GM10266 (cell line): ENCODE results near the gene ADD2.
"Not testable (repeated sequence)": the region's sequence is repeated elsewhere in the genome, so short reads cannot be mapped to it uniquely, and the experiment has no call there.

Source experiments
- DNase-seq: peaks from one replicate; pipeline ENCODE4 v3.0.0; 2012; ENCODE audit errors: extremely low spot score
- TF ChIP-seq, protein P1 (sequence below): IDR thresholded peaks from 2 replicates; pipeline ENCODE4 v1.5.1; 2012; ENCODE audit warnings: mild to moderate bottlenecking, low read depth; ENCODE audit not compliant: control insufficient read depth, insufficient read depth; ENCODE audit errors: missing control alignments

ADD2 gene

DNA sequence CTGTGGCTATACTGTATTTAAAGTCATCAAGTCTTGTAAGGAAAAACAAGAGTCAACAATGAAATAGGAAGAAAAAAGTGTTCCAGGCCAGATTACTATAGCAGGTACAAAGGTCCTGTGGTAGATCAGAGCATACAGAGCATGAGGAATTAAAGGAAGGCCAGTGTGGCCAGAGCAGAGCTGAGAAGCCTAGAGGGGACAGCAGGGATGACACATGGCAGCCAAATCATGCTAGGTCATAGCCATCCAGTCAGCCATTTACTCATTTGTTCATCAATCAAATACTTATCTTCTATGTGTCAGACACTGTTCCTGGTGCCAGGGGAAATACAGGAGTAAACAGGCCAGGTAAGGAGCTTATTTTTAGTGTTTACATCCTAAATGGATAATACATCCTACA is 24.3 kb downstream of the ADD2 start:
- DNase-seq = no peak
- TF ChIP-seq, protein P1, sequence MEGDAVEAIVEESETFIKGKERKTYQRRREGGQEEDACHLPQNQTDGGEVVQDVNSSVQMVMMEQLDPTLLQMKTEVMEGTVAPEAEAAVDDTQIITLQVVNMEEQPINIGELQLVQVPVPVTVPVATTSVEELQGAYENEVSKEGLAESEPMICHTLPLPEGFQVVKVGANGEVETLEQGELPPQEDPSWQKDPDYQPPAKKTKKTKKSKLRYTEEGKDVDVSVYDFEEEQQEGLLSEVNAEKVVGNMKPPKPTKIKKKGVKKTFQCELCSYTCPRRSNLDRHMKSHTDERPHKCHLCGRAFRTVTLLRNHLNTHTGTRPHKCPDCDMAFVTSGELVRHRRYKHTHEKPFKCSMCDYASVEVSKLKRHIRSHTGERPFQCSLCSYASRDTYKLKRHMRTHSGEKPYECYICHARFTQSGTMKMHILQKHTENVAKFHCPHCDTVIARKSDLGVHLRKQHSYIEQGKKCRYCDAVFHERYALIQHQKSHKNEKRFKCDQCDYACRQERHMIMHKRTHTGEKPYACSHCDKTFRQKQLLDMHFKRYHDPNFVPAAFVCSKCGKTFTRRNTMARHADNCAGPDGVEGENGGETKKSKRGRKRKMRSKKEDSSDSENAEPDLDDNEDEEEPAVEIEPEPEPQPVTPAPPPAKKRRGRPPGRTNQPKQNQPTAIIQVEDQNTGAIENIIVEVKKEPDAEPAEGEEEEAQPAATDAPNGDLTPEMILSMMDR = no peak

DNA sequence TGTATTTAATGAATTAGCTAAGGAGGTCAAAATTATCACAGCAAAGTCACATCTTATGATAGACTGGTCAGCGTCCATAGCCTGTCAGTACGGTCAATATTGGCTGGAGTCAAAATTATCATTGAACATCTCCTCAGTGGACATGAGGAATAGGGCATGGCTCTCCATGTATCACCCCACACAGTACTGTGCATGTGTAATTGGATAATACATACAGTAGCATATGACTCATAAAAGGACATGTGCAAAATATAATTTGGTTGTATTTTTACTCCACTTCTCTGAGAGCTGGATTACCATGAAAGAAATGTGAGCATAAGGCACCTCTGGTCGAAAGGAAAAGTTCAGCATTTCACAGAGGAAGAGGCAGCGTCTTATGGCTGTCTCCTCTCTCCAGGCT is 24.9 kb downstream of the ADD2 start:
- TF ChIP-seq, protein P1 = no peak
- DNase-seq = no peak

DNA sequence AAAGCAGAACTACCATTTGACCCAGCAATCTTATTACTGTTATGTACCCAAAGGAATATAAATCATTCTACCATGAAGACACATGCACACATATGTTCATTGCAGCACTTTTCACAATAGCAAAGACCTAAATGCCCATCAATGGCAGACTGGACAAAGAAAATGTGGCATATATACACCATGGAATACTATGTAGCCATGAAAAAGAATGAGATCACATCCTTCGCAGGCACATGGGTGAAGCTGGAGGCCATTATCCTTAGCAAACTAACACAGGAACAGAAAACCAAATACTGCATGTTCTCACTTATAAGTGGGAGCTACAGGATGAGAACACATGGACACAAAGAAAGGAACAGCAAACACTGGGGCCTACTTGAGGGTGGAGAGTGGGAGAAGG is 28.5 kb downstream of the ADD2 start:
- DNase-seq = not testable (repeated sequence)

DNA sequence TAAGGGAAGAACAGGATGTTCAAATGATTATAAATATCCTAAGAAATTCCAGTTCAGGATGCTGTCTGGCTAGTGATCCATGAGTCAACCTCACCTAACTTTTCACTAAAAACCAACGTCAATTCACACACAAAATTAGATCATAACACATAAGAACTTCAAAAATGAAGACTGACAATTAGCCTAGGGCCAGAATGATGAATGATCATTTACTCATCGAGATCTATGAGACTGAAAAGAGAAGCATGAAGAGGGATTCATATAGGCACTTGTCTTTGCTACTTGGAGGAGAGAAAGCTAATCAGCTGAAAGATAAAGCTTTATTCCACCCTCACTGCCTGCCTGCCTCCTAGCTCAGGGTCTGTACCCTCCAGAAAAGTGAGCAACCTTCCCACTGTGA is 29.8 kb downstream of the ADD2 start:
- DNase-seq = no peak

DNA sequence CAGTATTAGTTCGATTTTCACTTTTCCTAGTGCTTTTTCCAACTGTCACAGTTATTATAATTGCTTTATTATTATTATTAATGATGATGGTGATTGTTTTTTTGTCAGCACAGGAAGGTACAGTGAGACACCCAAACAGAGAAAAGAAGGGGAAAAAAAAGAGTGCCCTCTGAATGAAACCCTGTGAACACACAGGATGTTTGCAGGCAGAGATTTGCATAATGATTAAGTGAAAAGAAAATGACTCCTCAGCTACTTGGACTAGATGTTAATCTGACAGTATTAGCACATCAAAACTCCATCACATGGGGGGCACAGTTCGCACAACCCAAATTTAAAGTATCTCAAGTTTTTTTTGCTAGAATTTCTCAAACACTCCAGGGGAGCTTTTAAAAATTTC is 32.9 kb downstream of the ADD2 start:
- DNase-seq = no peak
- TF ChIP-seq, protein P1 = no peak

More for the DNA sequence above, 29.8 kb downstream of the ADD2 start:
- TF ChIP-seq, protein P1 = no peak

DNA sequence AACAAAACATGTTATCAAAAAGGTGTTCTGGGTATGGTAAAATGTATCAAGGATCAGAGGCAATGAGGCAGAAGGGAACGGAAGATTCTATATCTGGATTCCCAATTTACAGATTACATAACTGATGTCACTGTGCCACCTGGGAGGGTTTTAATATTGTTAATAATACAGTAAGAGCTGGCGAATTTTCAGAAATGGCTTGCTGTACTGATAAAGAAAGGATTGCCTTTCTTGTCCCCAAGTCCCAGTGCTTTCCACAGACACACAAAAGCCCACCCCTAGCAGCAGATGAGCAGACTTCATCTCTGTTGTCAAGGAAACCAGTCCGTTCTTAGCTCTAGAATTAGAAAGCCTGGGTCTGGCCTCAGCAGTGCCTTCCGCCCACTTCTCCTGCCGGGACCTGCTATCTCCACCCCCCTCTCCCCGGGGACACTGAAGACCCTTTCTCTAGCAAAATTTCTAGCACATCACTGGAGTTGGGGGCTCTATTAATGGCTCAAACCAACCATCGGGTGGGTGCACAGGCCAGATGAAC is 34.3 kb downstream of the ADD2 start:
- TF ChIP-seq, protein P1 = no peak
- DNase-seq = no peak

DNA sequence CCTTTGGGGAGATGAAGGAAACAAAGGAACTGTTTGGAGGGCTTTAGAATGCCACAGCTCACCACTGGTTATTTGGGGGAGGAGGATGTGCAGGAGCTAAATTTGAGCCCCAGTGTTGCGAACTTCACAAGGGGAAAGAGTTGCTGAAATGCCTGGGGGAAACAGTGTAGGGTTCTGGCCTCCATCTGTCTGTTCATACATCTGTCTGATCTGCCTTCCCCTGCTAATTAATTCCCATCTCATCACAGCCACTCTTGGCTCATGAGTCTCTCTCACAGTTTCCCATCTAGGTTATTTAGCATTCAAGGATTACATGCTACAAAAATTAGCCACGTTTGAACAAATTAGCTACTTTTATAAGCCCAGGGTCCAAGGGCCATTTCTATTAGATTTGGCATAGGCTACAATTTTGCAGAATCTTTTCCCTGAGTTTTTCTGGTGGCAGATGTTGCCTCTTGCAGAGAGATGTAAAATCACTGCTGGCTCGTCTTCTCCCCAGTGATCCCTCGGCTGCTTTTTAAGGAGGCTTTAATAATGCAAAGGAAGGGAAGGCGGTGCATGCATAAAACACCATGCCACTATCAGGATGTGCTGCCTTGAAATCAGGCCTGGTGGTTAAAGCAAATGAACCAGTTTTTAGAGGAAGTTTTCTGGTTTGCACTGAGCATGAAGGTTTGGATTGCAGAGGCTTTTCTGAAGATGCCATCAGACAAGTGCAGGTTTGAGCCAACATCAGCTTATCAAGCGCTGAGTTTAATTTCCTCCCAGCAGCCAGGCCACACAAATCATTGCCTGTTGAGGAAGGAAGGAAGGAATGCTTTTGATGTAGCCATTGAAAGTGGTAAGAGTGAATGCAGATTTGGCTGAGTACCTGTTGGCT is 35.0 kb downstream of the ADD2 start:
- no peak for DNase-seq
- TF ChIP-seq, protein P1 = no peak

DNA sequence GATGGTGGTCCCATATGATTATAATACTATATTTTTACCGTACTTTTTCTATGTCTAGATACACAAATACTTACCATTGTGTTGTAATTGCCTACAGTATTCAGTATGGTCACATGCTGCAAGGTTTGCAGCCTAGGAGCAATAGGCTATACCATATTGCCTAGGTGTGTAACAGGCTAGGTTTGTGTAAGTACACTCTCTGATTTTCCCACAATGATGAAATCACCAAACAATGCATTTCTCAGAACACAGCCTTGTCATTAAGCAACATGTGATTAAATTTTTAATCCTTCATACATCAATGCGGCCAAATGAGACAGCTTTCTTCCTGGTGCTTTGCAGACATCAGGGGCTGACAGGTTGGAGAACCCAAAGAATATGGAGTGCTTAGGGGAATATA is 37.3 kb downstream of the ADD2 start:
- TF ChIP-seq, protein P1 = no peak
- DNase-seq = no peak
